GM23338 (cell line): ENCODE results near the gene IGIP. TPM values are rescaled to one million over a fixed set of nuclear protein-coding genes. Genes with fewer than 3 reads are reported as not detected.

Source experiments
- ATAC-seq: fragments of 200-7000 bp; cut with Tn5 transposase; 3 replicates; pipeline ENCODE4 v1.9.1; 2020
- DNase-seq: peaks from one replicate; pipeline ENCODE4 v3.0.0-alpha.2; 2015; ENCODE audit warnings: low spot score
- H2AFZ ChIP-seq: fragments of 200-600 bp; sonication (generic); 2 replicates; pipeline ENCODE4 v1.8.0; 2016; ENCODE audit warnings: antibody characterized with exemption, mild to moderate bottlenecking, moderate library complexity
- H3F3A ChIP-seq: fragments of 200-600 bp; sonication (generic); replicated peaks from 2 replicates; pipeline ENCODE4 v1.8.0; 2017; ENCODE audit warnings: antibody characterized with exemption, mixed run types, low read depth
- H3K27ac ChIP-seq: fragments of 200-600 bp; sonication (generic); 2 replicates; pipeline ENCODE4 v1.6.1; 2016; ENCODE audit warnings: low read depth
- H3K27me3 ChIP-seq: fragments of 200-600 bp; sonication (generic); 2 replicates; pipeline ENCODE4 v1.8.0; 2016; ENCODE audit warnings: mild to moderate bottlenecking, mixed run types, moderate library complexity; ENCODE audit not compliant: insufficient read depth
- H3K36me3 ChIP-seq: fragments of 200-600 bp; sonication (generic); 2 replicates; pipeline ENCODE4 v1.8.0; 2016; ENCODE audit warnings: mild to moderate bottlenecking; ENCODE audit not compliant: insufficient read depth
- H3K4me1 ChIP-seq: fragments of 200-600 bp; sonication (generic); 2 replicates; pipeline ENCODE4 v1.8.0; 2016; ENCODE audit warnings: mild to moderate bottlenecking, moderate library complexity; ENCODE audit not compliant: insufficient read depth
- H3K4me2 ChIP-seq: fragments of 200-600 bp; sonication (generic); 2 replicates; pipeline ENCODE4 v1.7.1; 2017; ENCODE audit warnings: mixed run types
- H3K4me3 ChIP-seq: fragments of 200-600 bp; sonication (generic); 2 replicates; pipeline ENCODE4 v1.6.1; 2016; ENCODE audit warnings: mixed run types
- H3K79me2 ChIP-seq: fragments of 200-600 bp; sonication (generic); replicated peaks from 2 replicates; pipeline ENCODE4 v1.8.0; 2017; ENCODE audit warnings: mild to moderate bottlenecking; ENCODE audit not compliant: insufficient read depth
- H3K9me2 ChIP-seq: fragments of 200-600 bp; sonication (generic); 2 replicates; pipeline ENCODE4 v1.8.0; 2017; ENCODE audit not compliant: insufficient read depth
- H4K20me1 ChIP-seq: fragments of 200-600 bp; sonication (generic); replicated peaks from 2 replicates; pipeline ENCODE4 v1.8.0; 2017; ENCODE audit warnings: mild to moderate bottlenecking; ENCODE audit not compliant: insufficient read depth
- H3K27ac Mint-ChIP-seq: 2 replicates; pipeline ENCODE4 v1.8.0; 2020; ENCODE audit warnings: inconsistent platforms, mild to moderate bottlenecking, moderate library complexity, mixed read lengths
- H3K27me3 Mint-ChIP-seq: 3 replicates; pipeline ENCODE4 v1.8.0; 2022; ENCODE audit warnings: low read depth, mild to moderate bottlenecking, moderate library complexity, mixed read lengths, inconsistent platforms; ENCODE audit not compliant: insufficient read depth, poor library complexity
- H3K36me3 Mint-ChIP-seq: 3 replicates; pipeline ENCODE4 v1.8.0; 2021; ENCODE audit warnings: low read depth, mild to moderate bottlenecking, inconsistent platforms, moderate library complexity, mixed read lengths
- H3K4me1 Mint-ChIP-seq: 3 replicates; pipeline ENCODE4 v1.8.0; 2020; ENCODE audit warnings: mild to moderate bottlenecking, inconsistent platforms, mixed read lengths
- H3K4me3 Mint-ChIP-seq: 3 replicates; pipeline ENCODE4 v1.8.0; 2021; ENCODE audit warnings: moderate library complexity, mild to moderate bottlenecking, inconsistent platforms, mixed read lengths
- H3K9me3 Mint-ChIP-seq: 3 replicates; pipeline ENCODE4 v1.8.0; 2020; ENCODE audit warnings: moderate library complexity, mild to moderate bottlenecking, inconsistent platforms, mixed read lengths
- CREB1 ChIP-seq: fragments of 250-450 bp; sonication (Bioruptor Pico); IDR thresholded peaks from 2 replicates; pipeline ENCODE4 v1.5.0; 2020; ENCODE audit warnings: low read depth, mild to moderate bottlenecking, moderate library complexity
- CTCF ChIP-seq, 2 experiments: fragments of 200-600 bp in 1 of 2; sonication (generic) in 1 of 2; conservative IDR thresholded peaks; 2 replicates each; pipeline versions ENCODE4 v1.5.1 to v1.6.1; 2016 to 2017; ENCODE audit warnings: antibody characterized with exemption in 2 of 2, low read depth in 2 of 2, mild to moderate bottlenecking in 2 of 2, moderate library complexity in 1 of 2
- ETS1 ChIP-seq: IDR thresholded peaks from 2 replicates; pipeline ENCODE4 v1.6.1; 2016; ENCODE audit warnings: antibody characterized with exemption
- EZH2 ChIP-seq: fragments of 200-600 bp; sonication (generic); IDR thresholded peaks from one replicate; pipeline ENCODE4 v1.8.0; 2017; ENCODE audit warnings: antibody characterized with exemption, mild to moderate bottlenecking, low read depth; ENCODE audit not compliant: unreplicated experiment
- JUNB ChIP-seq: IDR thresholded peaks from one replicate; pipeline ENCODE4 v1.6.1; 2016; ENCODE audit warnings: antibody characterized with exemption; ENCODE audit not compliant: unreplicated experiment
- POLR2AphosphoS5 ChIP-seq: IDR thresholded peaks from 2 replicates; pipeline ENCODE4 v1.6.1; 2016; ENCODE audit warnings: antibody characterized with exemption, low read depth
- REST ChIP-seq: IDR thresholded peaks from one replicate; pipeline ENCODE4 v1.6.1; 2018; ENCODE audit warnings: antibody characterized with exemption; ENCODE audit not compliant: unreplicated experiment
- STAT1 ChIP-seq: IDR thresholded peaks from one replicate; pipeline ENCODE4 v1.6.1; 2016; ENCODE audit warnings: antibody characterized with exemption; ENCODE audit not compliant: unreplicated experiment
- ZNF331 ChIP-seq: fragments of 250-450 bp; sonication (Bioruptor Pico); IDR thresholded peaks from 2 replicates; pipeline ENCODE4 v1.5.0; 2020; ENCODE audit warnings: low read depth, mild to moderate bottlenecking, moderate library complexity
- ZNF462 ChIP-seq: fragments of 250-450 bp; sonication (Bioruptor Pico); IDR thresholded peaks from 2 replicates; pipeline ENCODE4 v1.5.0; 2020; ENCODE audit warnings: mild to moderate bottlenecking, moderate library complexity
- polyA plus RNA-seq: library from polyadenylated mRNA; unstranded; fragments of >200 nt; fragmentation: Nextera tagmentation; extraction: Ambion mirVana; gene quantifications from 2 replicates; pipeline ENCODE4 v1.2.1, GENCODE V29; 2016
- total RNA-seq: library from RNA; depleted of rRNA; stranded (reverse); fragments of >200 nt; shearing (Covaris generic); gene quantifications from 2 replicates; pipeline ENCODE4 v1.2.3, GENCODE V29; 2014

IGIP gene
- total and polyA plus RNA-seq, 2 experiments from 2014 or later: 0.21 to 0.38 TPM

- Mint-ChIP-seq H3K9me3 (no peaks in the 10 kb centered on the region), H3K4me1 (no peaks in the 10 kb centered on the region), H3K27ac (no peak overlapping the region), H3K27me3 (peaks cover 2% of the 10 kb centered on the region), H3K36me3 (no peaks in the 10 kb centered on the region), H3K4me3 (no peak overlapping the region)
- Histone ChIP-seq H3K36me3 (no peaks in the 10 kb centered on the region), H3K9me2 (no peaks in the 10 kb centered on the region), H3K4me3 (no peak overlapping the region), H3K27ac (no peak overlapping the region), H3K4me1 (no peaks in the 10 kb centered on the region), H3K27me3 (peaks cover 7% of the 10 kb centered on the region; the same call in 1 of the 2 replicates), H3K4me2 (no peak overlapping the region), H3F3A (no peaks in the 10 kb centered on the region), H4K20me1 (no peaks in the 10 kb centered on the region), H2AFZ (no peak overlapping the region), H3K79me2 (no peaks in the 10 kb centered on the region)
- DNase-seq: no peak
- TF ChIP-seq ETS1 (no peak), STAT1 (no peak), ZNF331 (no peak), REST (no peak), CTCF (conservative IDR thresholded peaks at IDR 0.05; ENCODE audit: low read depth in 2 of 2) (no peak), ZNF462 (no peak), POLR2AphosphoS5 (no peak), EZH2 (no peak), CREB1 (no peak), JUNB (no peak)
- no peak for ATAC-seq
Observed at GRCh38 chr5:140090251-140090650, 35.5 kb upstream of the IGIP start.
